A673 (cell line): Measurements from ENCODE around the gene LRRTM3. TPM values are rescaled to one million over a fixed set of nuclear protein-coding genes. Genes with fewer than 3 reads are reported as not detected.

Experiments used
- BruUV-seq: library from RNA; stranded (reverse); fragments of 400-500 nt; replicated peaks from 2 replicates; lab custom pipeline; 2021; lab: Mats Ljungman, UMichigan
- CTCF ChIA-PET: fragments of 300-600 bp; sonication (Branson Sonifier 250); formaldehyde crosslinking; loops from one replicate; lab custom pipeline; 2022; ENCODE audit warnings: antibody characterized with exemption; lab: Charles Lee
- POLR2A ChIA-PET: fragments of 300-600 bp; sonication (Branson Sonifier 250); formaldehyde crosslinking; loops from one replicate; lab custom pipeline; 2022; ENCODE audit warnings: antibody characterized with exemption; ENCODE audit not compliant: low non-redundant PET; lab: Charles Lee
- DNase-seq: peaks from one replicate; pipeline ENCODE4 v3.0.0-alpha.2; 2015; ENCODE audit warnings: low spot score
- H3K27ac ChIP-seq: fragments of 200-600 bp; sonication (generic); 2 replicates; pipeline ENCODE4 v1.5.1; 2016; ENCODE audit warnings: mixed run types, low read depth, mild to moderate bottlenecking, mixed read lengths, antibody characterized with exemption, low read length; ENCODE audit not compliant: poor library complexity, severe bottlenecking
- H3K27me3 ChIP-seq: fragments of 200-600 bp; sonication (generic); replicated peaks from 2 replicates; pipeline ENCODE4 v1.6.1; 2017; ENCODE audit warnings: mixed run types, low read depth, mild to moderate bottlenecking, mixed read lengths, antibody characterized with exemption, low read length; ENCODE audit not compliant: insufficient read depth, poor library complexity
- H3K36me3 ChIP-seq: fragments of 200-600 bp; sonication (generic); 2 replicates; pipeline ENCODE4 v1.6.1; 2016; ENCODE audit warnings: mixed run types, mild to moderate bottlenecking, mixed read lengths, antibody characterized with exemption, low read length; ENCODE audit not compliant: insufficient read depth, poor library complexity, severe bottlenecking
- H3K4me1 ChIP-seq: fragments of 200-600 bp; sonication (generic); 2 replicates; pipeline ENCODE4 v1.6.1; 2017; ENCODE audit warnings: mixed run types, mild to moderate bottlenecking, mixed read lengths, antibody characterized with exemption, low read length; ENCODE audit not compliant: insufficient read depth, poor library complexity, severe bottlenecking
- H3K4me3 ChIP-seq: fragments of 200-600 bp; sonication (generic); 2 replicates; pipeline ENCODE4 v1.5.1; 2016; ENCODE audit warnings: low read depth, mixed run types, mild to moderate bottlenecking, mixed read lengths, low read length; ENCODE audit not compliant: poor library complexity, severe bottlenecking
- H3K9me3 ChIP-seq: fragments of 200-600 bp; sonication (generic); 2 replicates; pipeline ENCODE4 v1.6.1; 2016; ENCODE audit warnings: mixed run types, low read depth, mild to moderate bottlenecking, mixed read lengths, antibody characterized with exemption, low read length; ENCODE audit not compliant: poor library complexity, severe bottlenecking
- EZH2 ChIP-seq: fragments of 200-600 bp; sonication (generic); IDR thresholded peaks from 2 replicates; pipeline ENCODE4 v1.6.1; 2017; ENCODE audit warnings: borderline replicate concordance, low read depth, mild to moderate bottlenecking, mixed read lengths, antibody characterized with exemption, low read length; ENCODE audit not compliant: poor library complexity, severe bottlenecking
- intact Hi-C: fragments of 100-400 bp; cut with micrococcal nuclease; formaldehyde crosslinking; loops from one replicate; pipeline ENCODE4 v1.10.0; 2022; ENCODE audit not compliant: unreplicated experiment
- total RNA-seq: library from RNA; stranded (reverse); gene quantifications from 2 replicates; pipeline ENCODE4 v1.2.3, GENCODE V29; 2021
- TF ChIP-seq, protein P1 (sequence below): fragments of 300-800, 200-600 bp; sonication (generic); conservative IDR thresholded peaks from 2 replicates; pipeline ENCODE4 v1.5.1; 2017; ENCODE audit warnings: low read depth, mild to moderate bottlenecking, antibody characterized with exemption, low read length, moderate library complexity, mixed read lengths

The LRRTM3 gene
- total RNA-seq, 1 experiment from 2014 or later, result not detected

DNA sequence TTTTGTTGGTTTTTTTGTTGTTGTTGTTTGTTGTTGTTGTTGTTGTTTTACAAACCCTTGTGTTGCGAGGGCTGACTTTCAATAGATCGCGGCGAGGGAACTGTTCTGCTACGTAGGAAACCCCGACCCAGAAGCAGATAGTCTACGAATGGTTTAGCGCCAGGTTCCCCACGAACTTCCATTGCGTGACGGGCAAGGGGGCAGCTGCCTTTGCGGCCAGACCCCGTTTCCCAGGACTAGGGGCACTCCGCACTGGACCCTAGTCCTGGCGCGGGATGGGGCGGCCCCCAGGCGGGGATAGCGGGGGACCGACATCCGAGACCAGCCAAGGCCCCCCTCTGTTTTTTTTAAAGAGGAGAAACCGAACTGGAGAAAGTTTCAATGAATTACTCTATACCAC is 119.6 kb downstream of the LRRTM3 start:
- BruUV-seq, result no TSS peak
- ChIA-PET POLR2A (no interaction called here), CTCF (no interaction called here)
- no peaks in the 10 kb centered on the region for H3K27me3 ChIP-seq
- H3K4me1 ChIP-seq, result no peaks in the 10 kb centered on the region
- TF ChIP-seq EZH2, result no peak
- TF ChIP-seq, protein P1, sequence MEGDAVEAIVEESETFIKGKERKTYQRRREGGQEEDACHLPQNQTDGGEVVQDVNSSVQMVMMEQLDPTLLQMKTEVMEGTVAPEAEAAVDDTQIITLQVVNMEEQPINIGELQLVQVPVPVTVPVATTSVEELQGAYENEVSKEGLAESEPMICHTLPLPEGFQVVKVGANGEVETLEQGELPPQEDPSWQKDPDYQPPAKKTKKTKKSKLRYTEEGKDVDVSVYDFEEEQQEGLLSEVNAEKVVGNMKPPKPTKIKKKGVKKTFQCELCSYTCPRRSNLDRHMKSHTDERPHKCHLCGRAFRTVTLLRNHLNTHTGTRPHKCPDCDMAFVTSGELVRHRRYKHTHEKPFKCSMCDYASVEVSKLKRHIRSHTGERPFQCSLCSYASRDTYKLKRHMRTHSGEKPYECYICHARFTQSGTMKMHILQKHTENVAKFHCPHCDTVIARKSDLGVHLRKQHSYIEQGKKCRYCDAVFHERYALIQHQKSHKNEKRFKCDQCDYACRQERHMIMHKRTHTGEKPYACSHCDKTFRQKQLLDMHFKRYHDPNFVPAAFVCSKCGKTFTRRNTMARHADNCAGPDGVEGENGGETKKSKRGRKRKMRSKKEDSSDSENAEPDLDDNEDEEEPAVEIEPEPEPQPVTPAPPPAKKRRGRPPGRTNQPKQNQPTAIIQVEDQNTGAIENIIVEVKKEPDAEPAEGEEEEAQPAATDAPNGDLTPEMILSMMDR, result no peak
- H3K9me3 ChIP-seq, result no peaks in the 10 kb centered on the region
- no peak overlapping the region for H3K4me3 ChIP-seq
- H3K27ac ChIP-seq, result no peak overlapping the region
- DNase-seq, result no peak
- no peaks in the 10 kb centered on the region for H3K36me3 ChIP-seq
- intact Hi-C loops, result no loop called here

DNA sequence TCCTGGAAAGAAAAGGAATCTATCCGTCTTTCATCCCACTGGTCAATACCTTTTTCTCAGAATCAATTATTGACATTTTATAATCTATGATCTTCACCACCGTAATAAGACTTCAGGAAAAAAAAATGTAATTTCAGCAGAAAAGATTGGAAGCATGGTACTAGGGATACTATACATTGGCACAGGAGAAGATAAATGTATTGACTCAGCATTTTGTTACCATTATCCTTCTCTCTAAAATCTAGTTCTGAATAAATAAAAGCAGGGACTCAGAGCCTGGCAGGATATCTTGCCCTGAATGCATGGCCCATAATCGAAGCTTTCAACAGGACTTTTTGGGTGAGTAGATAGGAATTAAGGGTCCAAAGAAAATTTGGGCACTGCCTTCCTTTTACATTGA is 120.7 kb downstream of the LRRTM3 start:
- Histone ChIP-seq H3K27me3 (no peaks in the 10 kb centered on the region), H3K27ac (no peak overlapping the region), H3K9me3 (no peaks in the 10 kb centered on the region), H3K4me1 (no peaks in the 10 kb centered on the region), H3K4me3 (no peak overlapping the region), H3K36me3 (no peaks in the 10 kb centered on the region)
- DNase-seq, result no peak
- POLR2A ChIA-PET, result no interaction called here
- no peak for TF ChIP-seq EZH2
- TF ChIP-seq, protein P1, result no peak
- BruUV-seq, result no TSS peak
- CTCF ChIA-PET, result no interaction called here
- intact Hi-C loops, result no loop called here

DNA sequence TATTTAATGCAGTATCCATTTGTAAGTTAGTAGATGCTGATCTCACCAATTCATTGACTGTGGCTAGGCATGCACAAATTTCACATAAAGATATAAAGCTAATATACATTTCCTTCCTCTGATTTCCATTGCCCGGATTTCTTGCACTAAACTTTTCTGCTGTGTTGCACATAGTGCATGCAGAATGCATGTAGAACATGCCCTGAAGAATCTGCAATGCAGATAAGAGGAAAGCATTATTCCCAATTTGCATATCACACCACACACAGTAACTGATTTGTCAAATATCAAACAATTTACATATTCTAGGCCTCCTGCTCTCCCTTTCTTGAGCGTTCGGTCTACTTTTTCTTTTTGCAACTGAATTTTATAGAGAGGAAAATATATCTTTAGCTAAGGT is 124.2 kb downstream of the LRRTM3 start:
- H3K4me1 ChIP-seq, result no peaks in the 10 kb centered on the region
- intact Hi-C loops, result no loop called here
- no peak overlapping the region for H3K27ac ChIP-seq
- POLR2A ChIA-PET, result no interaction called here
- no peaks in the 10 kb centered on the region for H3K9me3 ChIP-seq
- CTCF ChIA-PET, result no interaction called here
- H3K27me3 ChIP-seq, result no peaks in the 10 kb centered on the region
- no peak for DNase-seq
- no peak for TF ChIP-seq EZH2
- TF ChIP-seq, protein P1, result no peak
- no peaks in the 10 kb centered on the region for H3K36me3 ChIP-seq
- no peak overlapping the region for H3K4me3 ChIP-seq
- no TSS peak for BruUV-seq
